HEK293T (cell line): ENCODE results near the gene PCSK2.

Experiments
- CTCF ChIA-PET: fragments of 350-600 bp; formaldehyde crosslinking; extraction: SDS; loops from one replicate; lab custom pipeline; 2021; ENCODE audit warnings: antibody characterized with exemption, inconsistent platforms; lab: Yijun Ruan, JAX
- POLR2A ChIA-PET: fragments of 350-600 bp; formaldehyde crosslinking; extraction: SDS; loops from one replicate; lab custom pipeline; 2020; ENCODE audit warnings: antibody characterized with exemption, inconsistent platforms; lab: Yijun Ruan, JAX
- DNase-seq: peaks from one replicate; pipeline ENCODE4 v3.0.0; 2012; ENCODE audit warnings: mixed read lengths; ENCODE audit errors: extremely low spot score
- ARNT ChIP-seq: fragments of 450-650 bp; IDR thresholded peaks from 2 replicates; pipeline ENCODE4 v1.6.1; 2017; ENCODE audit warnings: mild to moderate bottlenecking
- BHLHE40 ChIP-seq: fragments of 450-650 bp; IDR thresholded peaks from 2 replicates; pipeline ENCODE4 v1.6.1; 2016; ENCODE audit warnings: mild to moderate bottlenecking, moderate library complexity, borderline replicate concordance
- CTBP1 ChIP-seq: fragments of 450-650 bp; IDR thresholded peaks from 2 replicates; pipeline ENCODE4 v1.6.1; 2016; ENCODE audit warnings: borderline replicate concordance
- ELF4 ChIP-seq: fragments of 450-650 bp; IDR thresholded peaks from 2 replicates; pipeline ENCODE4 v1.6.1; 2017; ENCODE audit warnings: antibody characterized with exemption
- FOXA1 ChIP-seq: fragments of 450-650 bp; IDR thresholded peaks from 2 replicates; pipeline ENCODE4 v1.6.1; 2016; ENCODE audit warnings: mild to moderate bottlenecking
- FOXK2 ChIP-seq: fragments of 450-650 bp; IDR thresholded peaks from 2 replicates; pipeline ENCODE4 v1.6.1; 2016; ENCODE audit warnings: mild to moderate bottlenecking
- FOXM1 ChIP-seq: fragments of 450-650 bp; IDR thresholded peaks from 2 replicates; pipeline ENCODE4 v1.6.1; 2017; ENCODE audit warnings: mild to moderate bottlenecking, borderline replicate concordance
- HDGF ChIP-seq: fragments of 450-650 bp; IDR thresholded peaks from 2 replicates; pipeline ENCODE4 v1.6.1; 2017; ENCODE audit warnings: antibody characterized with exemption, borderline replicate concordance
- L3MBTL2 ChIP-seq: fragments of 450-650 bp; conservative IDR thresholded peaks from 2 replicates; pipeline ENCODE4 v1.6.1; 2016; ENCODE audit warnings: mild to moderate bottlenecking
- LEF1 ChIP-seq: fragments of 450-650 bp; IDR thresholded peaks from 2 replicates; pipeline ENCODE4 v1.6.1; 2017; ENCODE audit warnings: mild to moderate bottlenecking, borderline replicate concordance
- NFRKB ChIP-seq: fragments of 450-650 bp; IDR thresholded peaks from 2 replicates; pipeline ENCODE4 v1.6.1; 2016; ENCODE audit warnings: mild to moderate bottlenecking, moderate library complexity
- SP1 ChIP-seq: fragments of 450-650 bp; IDR thresholded peaks from 2 replicates; pipeline ENCODE4 v1.6.1; 2017
- SUZ12 ChIP-seq: fragments of 450-650 bp; IDR thresholded peaks from 2 replicates; pipeline ENCODE4 v1.6.1; 2016; ENCODE audit warnings: mild to moderate bottlenecking
- TARDBP ChIP-seq: fragments of 450-650 bp; IDR thresholded peaks from 2 replicates; pipeline ENCODE4 v1.6.1; 2016
- ZNF384 ChIP-seq: fragments of 450-650 bp; IDR thresholded peaks from 2 replicates; pipeline ENCODE4 v1.6.1; 2016
- TF ChIP-seq, protein P1 (sequence below): fragments of 450-650 bp; IDR thresholded peaks from 2 replicates; pipeline ENCODE4 v1.6.1; 2016

Gene PCSK2

DNA sequence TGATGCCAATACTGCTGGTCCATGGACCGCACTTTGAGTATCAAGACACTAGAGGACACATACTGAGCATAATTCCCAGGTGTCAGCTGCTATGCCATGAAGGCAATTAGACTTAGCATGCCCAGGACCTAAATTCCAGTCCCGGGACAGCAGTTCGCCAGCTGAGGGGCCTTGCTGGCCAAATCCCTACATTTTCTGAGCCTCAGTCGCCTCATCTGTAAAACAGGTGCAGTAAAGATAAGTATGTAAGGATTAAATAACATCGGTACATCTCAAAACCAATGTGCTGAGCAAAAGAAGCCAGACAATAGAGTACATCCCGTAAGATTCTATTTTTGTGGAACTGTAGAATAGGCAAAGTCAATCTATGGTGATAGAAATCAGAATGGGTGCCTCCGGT lies 303.3 kb downstream of the PCSK2 start:
- DNase-seq = no peak
- CTCF ChIA-PET = no interaction called here
- POLR2A ChIA-PET = interaction anchor here (0.9 to 1.9 kb wide), 6 partner anchors 9 to 758 kb away, joined by 3 to 16 read pairs (median 4); partner anchors contain the start of genes DSTN and ZNF133
- no peak for TF ChIP-seq NFRKB
- no peak for TF ChIP-seq ARNT
- no peak for TF ChIP-seq FOXK2
- TF ChIP-seq L3MBTL2 = no peak
- no peak for TF ChIP-seq BHLHE40
- TF ChIP-seq SUZ12 = no peak
- no peak for TF ChIP-seq SP1
- no peak for TF ChIP-seq ZNF384
- no peak for TF ChIP-seq TARDBP
- TF ChIP-seq ELF4 = no peak
- TF ChIP-seq CTBP1 = no peak

DNA sequence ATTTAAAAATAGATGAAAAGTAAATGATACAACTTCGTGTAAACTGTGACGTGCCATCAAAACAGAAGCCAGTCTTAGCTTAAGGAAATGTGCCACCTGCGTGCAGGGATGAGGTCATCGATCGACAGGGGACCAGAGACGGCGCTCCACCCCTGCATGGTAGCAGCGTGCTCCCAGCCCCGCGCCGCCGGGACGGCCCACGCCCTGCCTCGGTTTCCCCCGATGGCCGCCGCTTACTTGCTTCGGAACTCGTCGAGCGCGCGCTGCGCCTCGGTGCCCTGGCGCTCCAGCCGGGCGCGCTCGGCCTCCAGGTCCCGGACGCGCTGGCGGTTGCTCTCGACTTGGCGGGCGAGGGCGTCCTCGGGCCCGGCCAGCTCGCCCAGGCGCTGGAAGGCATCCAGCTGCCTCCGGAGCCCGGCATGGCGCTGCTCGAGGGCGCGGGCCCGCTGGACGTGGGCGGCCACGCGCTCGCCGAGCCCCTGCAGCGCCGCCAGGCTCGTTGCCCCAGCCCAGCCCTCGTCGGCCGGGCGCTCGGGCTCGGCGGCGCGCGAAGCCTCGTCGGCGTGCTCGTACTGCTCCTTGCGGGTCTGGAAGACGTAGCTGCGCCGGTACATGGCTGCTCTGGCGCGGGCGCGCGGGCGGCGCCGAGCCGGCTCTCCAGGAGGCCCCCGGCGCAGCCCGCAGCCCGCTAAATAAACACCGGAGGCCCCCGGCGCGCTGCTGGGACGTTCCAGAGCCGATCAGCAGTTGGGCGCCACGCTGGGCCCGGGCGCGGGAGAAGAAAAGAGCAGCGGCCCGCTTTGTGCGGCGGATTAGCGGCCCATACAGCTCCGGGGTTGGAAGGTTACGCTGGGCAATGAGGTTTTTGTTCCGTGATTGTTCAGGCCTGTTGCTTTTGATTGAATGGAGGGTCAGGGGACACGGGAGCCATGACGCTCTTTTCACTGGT lies 304.1 kb downstream of the PCSK2 start, which contains the start of gene BFSP1:
BFSP1 (minus strand) TSS at position 664 of the 949 bp plus-strand sequence; CDS start at position 614, 50 bp downstream.
- TF ChIP-seq LEF1 = no peak
- peak; percentile 72 for TF ChIP-seq L3MBTL2
- peak; percentile 67 for DNase-seq
- ChIA-PET CTCF (interaction anchor here (0.6 to 0.7 kb wide), 3 partner anchors 19 to 787 kb away, joined by 3 to 6 read pairs (median 3); no protein-coding TSS in a partner anchor), POLR2A (interaction anchor here (0.6 to 1.9 kb wide), 17 partner anchors 10 to 976 kb away, joined by 3 to 16 read pairs (median 4); partner anchors contain the start of genes DSTN, RRBP1, SEC23B and ZNF133)

DNA sequence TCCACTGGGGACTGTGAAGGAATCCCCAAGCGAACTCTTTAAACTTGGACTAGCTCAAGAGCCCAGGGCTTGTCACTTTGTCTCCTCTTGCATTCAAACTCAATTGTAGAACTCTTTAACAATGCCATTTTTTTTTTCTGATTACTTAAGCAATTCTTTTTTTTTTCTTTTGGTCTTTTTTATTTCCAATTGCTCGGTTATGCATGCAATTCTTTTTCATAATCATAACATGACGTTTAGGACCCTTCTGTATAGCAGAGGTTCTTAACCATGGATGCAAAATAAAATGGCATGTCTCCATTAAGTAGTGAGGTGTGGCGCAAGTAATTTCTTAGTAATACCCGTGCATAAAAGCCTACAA lies 304.8 kb downstream of the PCSK2 start:
- ChIA-PET POLR2A (interaction anchor here (0.6 to 1.9 kb wide), 13 partner anchors 8 to 756 kb away, joined by 3 to 16 read pairs (median 5); partner anchors contain the start of genes DSTN, RRBP1 and ZNF133), CTCF (interaction anchor here (0.6 to 0.7 kb wide), 4 partner anchors 10 to 788 kb away, joined by 3 to 6 read pairs (median 3); no protein-coding TSS in a partner anchor)
- TF ChIP-seq ARNT = no peak
- no peak for TF ChIP-seq HDGF
- TF ChIP-seq TARDBP = no peak
- no peak for TF ChIP-seq CTBP1
- no peak for TF ChIP-seq L3MBTL2
- TF ChIP-seq, protein P1, sequence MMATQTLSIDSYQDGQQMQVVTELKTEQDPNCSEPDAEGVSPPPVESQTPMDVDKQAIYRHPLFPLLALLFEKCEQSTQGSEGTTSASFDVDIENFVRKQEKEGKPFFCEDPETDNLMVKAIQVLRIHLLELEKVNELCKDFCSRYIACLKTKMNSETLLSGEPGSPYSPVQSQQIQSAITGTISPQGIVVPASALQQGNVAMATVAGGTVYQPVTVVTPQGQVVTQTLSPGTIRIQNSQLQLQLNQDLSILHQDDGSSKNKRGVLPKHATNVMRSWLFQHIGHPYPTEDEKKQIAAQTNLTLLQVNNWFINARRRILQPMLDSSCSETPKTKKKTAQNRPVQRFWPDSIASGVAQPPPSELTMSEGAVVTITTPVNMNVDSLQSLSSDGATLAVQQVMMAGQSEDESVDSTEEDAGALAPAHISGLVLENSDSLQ = no peak
- no peak for TF ChIP-seq NFRKB
- no peak for TF ChIP-seq SUZ12
- no peak for TF ChIP-seq FOXM1
- no peak for TF ChIP-seq SP1
- no peak for TF ChIP-seq FOXK2
- TF ChIP-seq FOXA1 = no peak
- no peak for TF ChIP-seq LEF1
- no peak for TF ChIP-seq ELF4
- TF ChIP-seq ZNF384 = no peak
- no peak for TF ChIP-seq BHLHE40
- DNase-seq = no peak

DNA sequence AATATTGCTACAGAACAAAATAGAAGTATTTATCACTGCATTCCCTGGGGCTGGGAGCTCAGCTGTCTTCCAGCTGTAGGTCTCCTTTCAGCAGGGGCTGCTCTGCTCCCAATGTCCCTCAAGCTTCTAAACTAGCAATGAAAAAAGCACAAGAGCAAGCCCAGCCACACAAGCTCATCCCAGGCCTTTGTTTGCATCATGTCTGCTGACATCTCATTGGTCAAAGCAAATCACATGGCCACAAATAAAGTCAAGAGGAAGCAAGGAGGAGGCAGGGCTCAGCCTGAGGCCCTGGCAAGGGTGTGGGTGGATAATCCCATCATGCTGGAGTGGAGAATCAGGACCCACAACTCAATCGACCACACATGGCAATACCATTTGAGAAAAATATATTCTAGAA lies 306.6 kb downstream of the PCSK2 start:
- POLR2A ChIA-PET = interaction anchor here (1.0 kb wide), 1 partner anchor 37 kb away, joined by 4 read pairs; the partner anchor contains the start of gene DSTN
- TF ChIP-seq TARDBP (no peak), L3MBTL2 (peak; percentile 47; the same call in 1 of the 2 replicates), CTBP1 (no peak), NFRKB (no peak)
- CTCF ChIA-PET = interaction anchor here (1.5 kb wide), 1 partner anchor 89 kb away, joined by 4 read pairs; no protein-coding TSS in a partner anchor
- DNase-seq = peak; percentile 56

DNA sequence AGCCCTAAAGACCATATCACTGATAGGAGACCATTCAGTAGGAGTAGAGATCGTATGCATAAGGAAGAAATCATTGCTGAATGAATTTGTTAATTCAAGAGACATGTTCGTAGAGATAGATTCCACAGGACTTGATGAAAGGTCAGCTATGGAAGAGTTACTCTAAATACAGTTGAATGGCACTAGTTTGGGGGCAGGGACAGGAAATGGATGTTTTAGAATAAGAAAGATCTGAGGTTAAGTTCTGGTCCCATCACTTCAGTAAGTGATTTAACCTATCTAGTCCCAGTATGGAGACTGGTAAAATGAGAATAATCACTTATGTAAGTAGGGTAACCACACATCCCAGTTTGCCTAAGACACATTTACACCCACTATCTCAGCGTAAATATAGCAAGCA lies 307.2 kb downstream of the PCSK2 start:
- CTCF ChIA-PET = interaction anchor here (0.6 to 1.5 kb wide), 3 partner anchors 66 to 88 kb away, joined by 3 to 4 read pairs (median 3); no protein-coding TSS in a partner anchor
- POLR2A ChIA-PET = interaction anchor here (1.0 kb wide), 1 partner anchor 36 kb away, joined by 3 read pairs; the partner anchor contains the start of gene DSTN
- DNase-seq = no peak

More for the DNA sequence above, 307.2 kb downstream of the PCSK2 start:
- no peak for TF ChIP-seq ZNF384
